Hepatocyte (in vitro differentiated cells): Measurements from ENCODE around the gene RPS14.

Experiments
- CTCF ChIP-seq: fragments of 200-600 bp; sonication (generic); IDR thresholded peaks from 2 replicates; pipeline ENCODE4 v1.5.1; 2016; ENCODE audit warnings: antibody characterized with exemption, mild to moderate bottlenecking; ENCODE audit not compliant: poor library complexity
- EZH2 ChIP-seq: fragments of 200-600 bp; sonication (generic); IDR thresholded peaks from 2 replicates; pipeline ENCODE4 v1.6.1; 2016; ENCODE audit warnings: antibody characterized with exemption, mild to moderate bottlenecking, borderline replicate concordance
- EZH2phosphoT487 ChIP-seq: fragments of 200-600 bp; sonication (generic); IDR thresholded peaks from one replicate; pipeline ENCODE4 v1.6.1; 2018; ENCODE audit warnings: antibody characterized with exemption, mild to moderate bottlenecking, low read depth, moderate library complexity; ENCODE audit not compliant: unreplicated experiment, severe bottlenecking

GRCh38 chr5:150496534-150496933 lies 47.0 kb upstream of the RPS14 start:
- TF ChIP-seq CTCF (no peak), EZH2phosphoT487 (no peak), EZH2 (no peak)
